ENCODE data around the gene NEK1.

GRCh38 chr4:169615467-169616106 lies 3.2 kb upstream of the NEK1 start:
- no peak for TF ChIP-seq CTCF (IDR thresholded peaks at IDR 0.05; ENCODE audit: insufficient read depth, low read depth, low read length)
- TF ChIP-seq EZH2 (IDR thresholded peaks at IDR 0.05; ENCODE audit: insufficient read depth, low read length) = no peak

Data from astrocyte (in vitro differentiated cells and primary cell).